SK-N-SH (cell line): ENCODE measurements around the gene NOTCH1. TPM values are rescaled to one million over a fixed set of nuclear protein-coding genes. Genes with fewer than 3 reads are reported as not detected.

Experiments used
- CTCF ChIA-PET: fragments of 300-600, 350-600 bp; formaldehyde crosslinking; extraction: SDS; loops from one replicate; lab custom pipeline; 2021; lab: Yijun Ruan, JAX
- POLR2A ChIA-PET: fragments of 350-600 bp; sonication (Branson Sonifier 250); formaldehyde crosslinking; extraction: SDS; loops from one replicate; lab custom pipeline; 2020; ENCODE audit warnings: antibody characterized with exemption, inconsistent platforms; lab: Yijun Ruan, JAX
- DNase-seq: peaks from one replicate; pipeline ENCODE4 v3.0.0; 2012
- H2AFZ ChIP-seq: fragments of 200-600 bp; sonication (generic); 2 replicates; pipeline ENCODE4 v1.8.1; 2016; ENCODE audit warnings: antibody characterized with exemption, mild to moderate bottlenecking, low read depth
- H3F3A ChIP-seq: fragments of 200-600 bp; sonication (generic); replicated peaks from 2 replicates; pipeline ENCODE3; 2016; ENCODE audit warnings: antibody characterized with exemption, mild to moderate bottlenecking; ENCODE audit not compliant: insufficient read depth
- H3K27ac ChIP-seq, 2 experiments: fragments of 200-500 bp in 1 of 2; fragments of 200-600 bp in 1 of 2; sonication (Bioruptor generic) in 1 of 2; sonication (generic), shearing (Covaris generic) in 1 of 2; 2 replicates each; pipeline versions ENCODE4 v1.5.1 to v1.6.1; 2014 to 2016; ENCODE audit warnings: low read depth in 2 of 2, inconsistent platforms in 1 of 2, low read length in 1 of 2, mild to moderate bottlenecking in 1 of 2, mixed read lengths in 1 of 2
- H3K27me3 ChIP-seq: fragments of 200-600 bp; sonication (generic), shearing (Covaris generic); 2 replicates; pipeline ENCODE4 v1.6.1; 2016; ENCODE audit warnings: mixed run types; ENCODE audit not compliant: insufficient read depth
- H3K36me3 ChIP-seq, 2 experiments: fragments of 200-500 bp in 1 of 2; fragments of 200-600 bp in 1 of 2; sonication (Bioruptor generic) in 1 of 2; sonication (generic) in 1 of 2; replicated peaks in 1 of 2; 2 replicates each; pipeline versions ENCODE3 to v1.5.1; 2014 to 2016; ENCODE audit warnings: low read length in 1 of 2, mild to moderate bottlenecking in 1 of 2; ENCODE audit not compliant: insufficient read depth in 2 of 2, control insufficient read depth in 1 of 2
- H3K4me1 ChIP-seq, 2 experiments: fragments of 200-500 bp in 1 of 2; fragments of 200-600 bp in 1 of 2; sonication (Bioruptor generic) in 1 of 2; sonication (generic), shearing (Covaris generic) in 1 of 2; 2 replicates each; pipeline versions ENCODE4 v1.5.1 to v1.6.1; 2014 to 2016; ENCODE audit warnings: low read depth in 1 of 2, low read length in 1 of 2, mixed run types in 1 of 2; ENCODE audit not compliant: insufficient read depth in 2 of 2, control insufficient read depth in 1 of 2
- H3K4me2 ChIP-seq: fragments of 200-600 bp; sonication (generic), shearing (Covaris generic); 2 replicates; pipeline ENCODE4 v1.6.1; 2017; ENCODE audit warnings: mixed run types
- H3K4me3 ChIP-seq, 2 experiments: fragments of 200-500 bp in 1 of 2; fragments of 200-600 bp in 1 of 2; sonication (Bioruptor generic) in 1 of 2; sonication (generic), shearing (Covaris generic) in 1 of 2; 2 replicates each; pipeline versions ENCODE4 v1.5.1 to v1.8.1; 2014 to 2016; ENCODE audit warnings: low read depth in 2 of 2, inconsistent platforms in 1 of 2, low read length in 1 of 2, mild to moderate bottlenecking in 1 of 2, mixed read lengths in 1 of 2, moderate library complexity in 1 of 2
- H3K79me2 ChIP-seq: fragments of 200-600 bp; sonication (generic); 2 replicates; pipeline ENCODE4 v1.8.1; 2017; ENCODE audit warnings: mild to moderate bottlenecking; ENCODE audit not compliant: insufficient read depth
- H3K9ac ChIP-seq: fragments of 200-600 bp; sonication (generic); 2 replicates; pipeline ENCODE4 v1.6.1; 2017; ENCODE audit warnings: mixed run types
- H3K9me2 ChIP-seq: fragments of 200-600 bp; sonication (generic); 2 replicates; pipeline ENCODE4 v1.6.1; 2017; ENCODE audit warnings: mixed run types
- H3K9me3 ChIP-seq: fragments of 200-600 bp; sonication (generic); 2 replicates; pipeline ENCODE4 v1.6.1; 2017; ENCODE audit warnings: mixed run types, mild to moderate bottlenecking, moderate library complexity
- H4K20me1 ChIP-seq: fragments of 200-600 bp; sonication (generic); 2 replicates; pipeline ENCODE4 v1.6.1; 2017; ENCODE audit warnings: mild to moderate bottlenecking, mixed run types; ENCODE audit not compliant: insufficient read depth
- ELF1 ChIP-seq: IDR thresholded peaks from 2 replicates; pipeline ENCODE4 v1.4.0; 2012
- EP300 ChIP-seq, 2 experiments: IDR thresholded peaks; 2 replicates each; pipeline versions ENCODE4 v1.4.0 to v1.6.1; 2012; ENCODE audit warnings: borderline replicate concordance in 1 of 2, low read depth in 1 of 2, low read length in 1 of 2
- EZH2phosphoT487 ChIP-seq: fragments of 200-600 bp; sonication (generic); IDR thresholded peaks from 2 replicates; pipeline ENCODE4 v1.6.1; 2017; ENCODE audit warnings: low read depth, mixed run types, mild to moderate bottlenecking, antibody characterized with exemption, moderate library complexity, borderline replicate concordance
- FOXJ3 ChIP-seq: sonication (generic); formaldehyde crosslinking; IDR thresholded peaks from 2 replicates; pipeline ENCODE4 v1.5.1; 2020; ENCODE audit warnings: mild to moderate bottlenecking, missing genetic modification reagents
- FOXM1 ChIP-seq: IDR thresholded peaks from 2 replicates; pipeline ENCODE4 v1.4.0; 2012; ENCODE audit warnings: low read depth, mild to moderate bottlenecking
- GABPA ChIP-seq: IDR thresholded peaks from 2 replicates; pipeline ENCODE4 v1.4.0; 2012; ENCODE audit warnings: low read depth, mild to moderate bottlenecking
- GATA2 ChIP-seq: sonication (generic); formaldehyde crosslinking; IDR thresholded peaks from 2 replicates; pipeline ENCODE4 v1.5.0; 2020; ENCODE audit warnings: mild to moderate bottlenecking, missing genetic modification reagents
- JUND ChIP-seq: IDR thresholded peaks from 2 replicates; pipeline ENCODE4 v1.4.0; 2012
- MAX ChIP-seq: IDR thresholded peaks from 2 replicates; pipeline ENCODE4 v1.4.0; 2012; ENCODE audit warnings: low read depth
- PBX3 ChIP-seq: IDR thresholded peaks from 2 replicates; pipeline ENCODE4; 2012
- RAD21 ChIP-seq: IDR thresholded peaks from 2 replicates; pipeline ENCODE4 v1.6.1; 2012; ENCODE audit warnings: mild to moderate bottlenecking, low read length
- RFX5 ChIP-seq: IDR thresholded peaks from 2 replicates; pipeline ENCODE4 v1.6.1; 2012; ENCODE audit warnings: mild to moderate bottlenecking, improper control_type of control experiment, low read length
- RXRA ChIP-seq: IDR thresholded peaks from 2 replicates; pipeline ENCODE4 v1.4.0; 2012; ENCODE audit warnings: low read depth, mild to moderate bottlenecking, borderline replicate concordance
- SIN3A ChIP-seq: IDR thresholded peaks from 2 replicates; pipeline ENCODE4 v1.6.1; 2012; ENCODE audit warnings: low read depth, mild to moderate bottlenecking, low read length, moderate library complexity, borderline replicate concordance
- TAF1 ChIP-seq: IDR thresholded peaks from 2 replicates; pipeline ENCODE4 v1.6.1; 2012; ENCODE audit warnings: low read depth, mild to moderate bottlenecking, low read length, moderate library complexity, borderline replicate concordance
- TCF12 ChIP-seq: IDR thresholded peaks from 2 replicates; pipeline ENCODE4 v1.4.0; 2012
- TEAD4 ChIP-seq: IDR thresholded peaks from 2 replicates; pipeline ENCODE4 v1.4.0; 2012; ENCODE audit warnings: mild to moderate bottlenecking, borderline replicate concordance; ENCODE audit not compliant: insufficient read depth
- USF1 ChIP-seq: IDR thresholded peaks from 2 replicates; pipeline ENCODE4 v1.4.0; 2012; ENCODE audit warnings: low read depth, borderline replicate concordance
- USF2 ChIP-seq: fragments of 150-350 bp; IDR thresholded peaks from 2 replicates; pipeline ENCODE4 v1.6.1; 2017; ENCODE audit warnings: antibody characterized with exemption, low read length, low read depth, borderline replicate concordance
- YY1 ChIP-seq: IDR thresholded peaks from 2 replicates; pipeline ENCODE4 v1.4.0; 2012; ENCODE audit warnings: low read depth, mild to moderate bottlenecking
- WGBS: methylation state at CpG from one replicate; pipeline ENCODE4 v1.1.6; 2017; ENCODE audit warnings: low lambda C conversion rate; 5-methylcytosine and 5-hydroxymethylcytosine counted together
- polyA plus RNA-seq, 3 experiments: library from polyadenylated mRNA; depleted of rRNA; stranded (reverse); fragments of >200 nt; gene quantifications; 2 replicates each; pipeline ENCODE4 v1.2.3, GENCODE V29; 2012

NOTCH1 gene
- polyA plus RNA-seq, 1 of the 3 experiments (the other 2 are of a cell fraction): 6.6 TPM

DNA sequence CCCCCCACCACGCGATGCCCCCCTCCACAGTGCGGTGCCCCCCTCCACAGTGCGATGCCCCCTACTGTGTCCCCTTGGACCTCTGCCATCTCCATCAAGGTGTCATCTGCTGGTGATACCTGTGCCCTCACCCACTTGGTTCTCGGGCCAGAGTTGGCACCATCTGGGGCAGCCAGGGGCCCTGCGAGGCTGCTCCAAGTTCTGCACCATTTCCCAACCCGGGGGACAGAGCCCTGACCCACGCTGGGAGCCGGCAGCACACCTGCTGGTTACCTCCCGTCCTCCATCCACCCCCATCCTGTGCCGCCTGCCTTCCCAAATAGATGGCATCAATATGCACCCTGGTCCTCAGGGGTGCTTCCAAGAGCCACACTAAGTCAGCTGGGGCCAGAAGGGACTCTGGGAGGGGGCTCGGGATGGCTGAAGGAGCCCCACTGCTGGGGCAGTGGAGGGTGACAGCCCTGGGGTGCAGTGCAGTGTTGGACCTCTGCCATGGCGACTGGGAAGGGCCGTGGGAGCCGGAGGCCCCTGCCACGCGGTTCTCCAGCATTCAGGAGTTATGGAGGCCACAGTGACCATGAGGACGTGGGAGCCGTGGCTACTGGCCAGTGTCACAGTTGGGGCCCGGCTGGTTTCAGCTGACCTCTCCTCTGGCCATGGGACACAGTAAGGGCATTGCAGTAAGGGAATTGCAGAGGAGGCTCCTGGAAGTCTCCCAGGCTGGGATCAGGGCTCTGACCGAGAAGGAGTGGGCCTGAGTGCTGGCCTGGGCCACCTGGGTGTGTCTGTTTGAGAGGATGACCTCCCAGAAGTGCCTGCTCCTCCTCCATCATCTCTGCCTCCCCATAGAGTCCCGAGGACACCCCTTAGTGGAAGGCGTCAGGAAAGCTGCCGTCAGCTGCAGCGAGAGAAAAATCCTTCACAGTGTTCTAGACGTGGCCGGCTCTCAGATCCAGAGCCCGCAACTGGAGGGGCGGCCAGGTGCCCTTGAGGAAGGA lies 44.2 kb upstream of the NOTCH1 start:
- Histone ChIP-seq H3K4me1 (peaks cover 5 to 17% of the 10 kb centered on the region in 2 experiments; a peak in 1 of 4 replicates), H3F3A (no peaks in the 10 kb centered on the region), H3K27ac (no peak overlapping the region), H3K79me2 (no peaks in the 10 kb centered on the region), H3K9me2 (no peaks in the 10 kb centered on the region), H3K9ac (no peak overlapping the region), H3K9me3 (no peaks in the 10 kb centered on the region), H4K20me1 (no peaks in the 10 kb centered on the region), H3K36me3 (no peaks in the 10 kb centered on the region), H3K4me3 (no peak overlapping the region), H3K4me2 (no peak overlapping the region), H3K27me3 (no peaks in the 10 kb centered on the region), H2AFZ (no peak overlapping the region)
- no peak for DNase-seq
- 85% methylated on average over 23 of the region's 29 CpGs for WGBS
- TF ChIP-seq MAX (no peak), TEAD4 (no peak), TAF1 (no peak), EZH2phosphoT487 (no peak), GATA2 (CRISPR knock-in tag) (no peak), USF1 (no peak), TCF12 (no peak), EP300 (IDR thresholded peaks at IDR 0.05; ENCODE audit: borderline replicate concordance in 1 of 2, low read depth in 1 of 2, low read length in 1 of 2) (no peak), SIN3A (no peak), GABPA (no peak), USF2 (no peak)
- ChIA-PET CTCF (interaction anchor here (0.9 kb wide), 1 partner anchor 29 kb away, joined by 3 read pairs; no protein-coding TSS in a partner anchor), POLR2A (no interaction called here)

GRCh38 chr9:136588663-136589464 lies 43.0 kb upstream of the NOTCH1 start:
- Histone ChIP-seq H3K9me3 (no peaks in the 10 kb centered on the region), H3K9ac (no peak overlapping the region), H3K4me2 (no peak overlapping the region), H3K4me1 (peaks cover 5 to 17% of the 10 kb centered on the region in 2 experiments; a peak in 1 of 4 replicates), H3K27ac (no peak overlapping the region), H3K4me3 (no peak overlapping the region), H3K9me2 (no peaks in the 10 kb centered on the region), H3K27me3 (no peaks in the 10 kb centered on the region), H3K36me3 (no peaks in the 10 kb centered on the region), H4K20me1 (no peaks in the 10 kb centered on the region), H3K79me2 (no peaks in the 10 kb centered on the region), H3F3A (no peaks in the 10 kb centered on the region), H2AFZ (no peak overlapping the region)
- CTCF ChIA-PET: interaction anchor here (0.6 to 1.5 kb wide), 7 partner anchors 9 to 227 kb away, joined by 3 to 5 read pairs (median 3); no protein-coding TSS in a partner anchor
- POLR2A ChIA-PET: no interaction called here
- 80% methylated on average over 16 of the region's 21 CpGs for WGBS
- DNase-seq: no peak
- TF ChIP-seq GABPA (no peak), FOXJ3 (CRISPR knock-in tag) (no peak), JUND (no peak), TEAD4 (no peak), ELF1 (no peak), FOXM1 (no peak), PBX3 (no peak), GATA2 (CRISPR knock-in tag) (no peak), YY1 (no peak), RFX5 (no peak), RAD21 (no peak), RXRA (no peak), MAX (no peak), EZH2phosphoT487 (no peak), USF2 (no peak)
